BE2C (cell line): ENCODE results near the gene ISYNA1.

ENCODE experiments used
- DNase-seq: peaks from one replicate; pipeline ENCODE4 v3.0.0-alpha.2; 2020
- H3K27me3 ChIP-seq: fragments of 250-450 bp; sonication (Bioruptor Pico); 2 replicates; pipeline ENCODE4 v1.5.1; 2020; ENCODE audit warnings: mild to moderate bottlenecking
- H3K36me3 ChIP-seq: fragments of 250-450 bp; sonication (Bioruptor Pico); 2 replicates; pipeline ENCODE4 v1.5.1; 2020; ENCODE audit warnings: mild to moderate bottlenecking
- H3K4me1 ChIP-seq: fragments of 250-450 bp; sonication (Bioruptor Pico); 2 replicates; pipeline ENCODE4 v1.5.1; 2020
- H3K4me3 ChIP-seq: 2 replicates; pipeline ENCODE4 v1.5.1; 2011; ENCODE audit warnings: low read depth, low read length
- H3K9me3 ChIP-seq: fragments of 250-450 bp; sonication (Bioruptor Pico); 2 replicates; pipeline ENCODE4 v1.5.1; 2020
- TF ChIP-seq, protein P1 (sequence below): IDR thresholded peaks from 2 replicates; pipeline ENCODE4 v1.5.1; 2012; ENCODE audit warnings: mild to moderate bottlenecking, low read depth, low read length

Gene ISYNA1

DNA sequence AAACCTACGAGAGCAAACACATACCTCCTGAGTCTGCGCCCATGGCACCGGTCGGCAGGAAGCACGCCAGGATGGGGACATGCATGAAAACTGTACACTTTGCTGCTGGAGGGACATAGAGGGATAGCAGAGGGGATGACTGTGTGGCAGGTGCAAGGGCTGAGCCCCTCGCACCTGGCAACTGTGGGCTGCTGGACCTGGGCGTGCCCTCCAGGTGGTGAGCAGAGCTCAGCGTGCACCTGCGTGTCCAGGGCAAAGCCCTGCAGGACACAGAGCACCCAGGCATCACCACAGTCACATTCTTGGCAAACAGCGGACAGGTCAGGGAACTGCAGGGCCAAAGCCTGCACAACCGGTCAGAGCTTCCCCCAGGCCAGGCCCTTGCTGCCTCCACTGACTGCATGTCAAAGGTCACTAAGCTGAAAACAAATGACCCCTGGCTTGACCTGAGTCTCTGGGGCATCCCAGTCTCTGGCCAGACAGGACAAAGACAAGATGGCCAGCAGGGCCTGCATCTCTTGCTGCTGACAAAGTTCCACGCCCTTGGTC is 9.0 kb upstream of the ISYNA1 start:
- TF ChIP-seq, protein P1, sequence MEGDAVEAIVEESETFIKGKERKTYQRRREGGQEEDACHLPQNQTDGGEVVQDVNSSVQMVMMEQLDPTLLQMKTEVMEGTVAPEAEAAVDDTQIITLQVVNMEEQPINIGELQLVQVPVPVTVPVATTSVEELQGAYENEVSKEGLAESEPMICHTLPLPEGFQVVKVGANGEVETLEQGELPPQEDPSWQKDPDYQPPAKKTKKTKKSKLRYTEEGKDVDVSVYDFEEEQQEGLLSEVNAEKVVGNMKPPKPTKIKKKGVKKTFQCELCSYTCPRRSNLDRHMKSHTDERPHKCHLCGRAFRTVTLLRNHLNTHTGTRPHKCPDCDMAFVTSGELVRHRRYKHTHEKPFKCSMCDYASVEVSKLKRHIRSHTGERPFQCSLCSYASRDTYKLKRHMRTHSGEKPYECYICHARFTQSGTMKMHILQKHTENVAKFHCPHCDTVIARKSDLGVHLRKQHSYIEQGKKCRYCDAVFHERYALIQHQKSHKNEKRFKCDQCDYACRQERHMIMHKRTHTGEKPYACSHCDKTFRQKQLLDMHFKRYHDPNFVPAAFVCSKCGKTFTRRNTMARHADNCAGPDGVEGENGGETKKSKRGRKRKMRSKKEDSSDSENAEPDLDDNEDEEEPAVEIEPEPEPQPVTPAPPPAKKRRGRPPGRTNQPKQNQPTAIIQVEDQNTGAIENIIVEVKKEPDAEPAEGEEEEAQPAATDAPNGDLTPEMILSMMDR = no peak
- H3K9me3 ChIP-seq = no peaks in the 10 kb centered on the region
- no peaks in the 10 kb centered on the region for H3K27me3 ChIP-seq
- DNase-seq = no peak
- no peaks in the 10 kb centered on the region for H3K4me1 ChIP-seq
- peaks cover 37% of the 10 kb centered on the region for H3K36me3 ChIP-seq
- H3K4me3 ChIP-seq = no peak overlapping the region

DNA sequence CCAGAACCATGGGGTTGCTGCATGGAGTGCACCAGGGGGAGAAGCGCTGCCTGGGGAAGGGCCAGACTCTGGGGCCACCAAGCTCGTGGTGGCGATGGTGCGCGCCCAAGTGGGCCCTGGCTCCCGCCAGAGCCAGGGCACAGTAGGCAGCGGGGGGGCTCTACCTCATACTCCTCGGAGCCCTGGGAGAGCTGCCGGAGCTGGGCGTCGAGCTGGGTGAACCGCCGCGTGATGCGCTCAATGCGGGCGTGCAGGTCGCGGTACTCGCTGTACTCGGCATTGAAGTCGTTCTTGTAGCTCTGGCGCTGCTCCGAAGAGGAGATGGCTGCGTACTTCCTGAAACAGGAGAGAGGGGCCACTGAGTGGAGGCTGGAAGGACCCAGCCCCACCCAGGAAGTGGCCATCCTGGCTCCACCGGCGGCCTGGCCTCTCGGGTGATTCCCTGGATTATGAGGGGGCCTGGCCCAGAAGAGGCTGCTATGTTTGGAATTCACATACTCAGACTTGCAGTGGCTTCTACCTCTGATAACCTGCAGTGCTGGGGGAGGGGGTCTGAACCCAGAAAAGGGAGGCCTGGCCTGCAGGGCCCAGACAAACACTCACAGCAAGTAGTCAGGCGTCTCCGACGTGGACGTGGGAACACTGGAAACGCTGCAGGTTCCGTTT is 8.3 kb upstream of the ISYNA1 start:
- Histone ChIP-seq H3K9me3 (no peaks in the 10 kb centered on the region), H3K4me3 (no peak overlapping the region), H3K4me1 (no peaks in the 10 kb centered on the region), H3K27me3 (no peaks in the 10 kb centered on the region), H3K36me3 (peaks cover 37% of the 10 kb centered on the region)
- TF ChIP-seq, protein P1 = no peak
- no peak for DNase-seq

GRCh38 chr19:18445262-18445948 is 7.5 kb upstream of the ISYNA1 start:
- Histone ChIP-seq H3K4me3 (no peak overlapping the region), H3K9me3 (no peaks in the 10 kb centered on the region), H3K36me3 (peaks cover 34% of the 10 kb centered on the region), H3K27me3 (no peaks in the 10 kb centered on the region), H3K4me1 (no peaks in the 10 kb centered on the region)
- TF ChIP-seq, protein P1 = no peak
- no peak for DNase-seq

DNA sequence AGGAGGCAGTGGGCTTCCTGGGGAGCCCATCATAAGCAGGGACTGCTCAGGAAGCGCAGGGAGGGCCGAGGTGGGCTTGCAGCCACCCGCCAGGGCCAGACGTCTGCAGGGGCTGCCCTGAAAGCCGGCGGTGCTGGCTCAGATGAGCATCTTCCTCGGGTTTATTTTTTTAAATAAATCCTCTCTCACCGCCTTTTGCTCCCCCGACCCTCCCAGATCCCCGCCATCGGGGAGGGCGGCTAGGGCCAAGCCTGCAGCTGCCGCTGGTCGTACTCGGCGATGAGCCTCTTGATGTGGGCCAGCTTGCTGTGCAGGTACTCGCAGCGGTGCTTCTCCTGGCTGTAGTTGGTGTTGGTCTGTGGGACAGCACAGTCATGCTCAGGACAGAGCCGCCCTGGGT is 6.6 kb upstream of the ISYNA1 start:
- Histone ChIP-seq H3K27me3 (no peaks in the 10 kb centered on the region), H3K4me1 (no peaks in the 10 kb centered on the region), H3K4me3 (no peak overlapping the region), H3K9me3 (no peaks in the 10 kb centered on the region), H3K36me3 (peaks cover 25% of the 10 kb centered on the region)
- no peak for DNase-seq
- TF ChIP-seq, protein P1 = no peak

GRCh38 chr19:18443831-18444230 is 5.9 kb upstream of the ISYNA1 start:
- no peak for DNase-seq
- no peaks in the 10 kb centered on the region for H3K27me3 ChIP-seq
- no peaks in the 10 kb centered on the region for H3K4me1 ChIP-seq
- H3K9me3 ChIP-seq = no peaks in the 10 kb centered on the region
- TF ChIP-seq, protein P1 = no peak
- H3K4me3 ChIP-seq = no peak overlapping the region
- peaks cover 18% of the 10 kb centered on the region for H3K36me3 ChIP-seq

DNA sequence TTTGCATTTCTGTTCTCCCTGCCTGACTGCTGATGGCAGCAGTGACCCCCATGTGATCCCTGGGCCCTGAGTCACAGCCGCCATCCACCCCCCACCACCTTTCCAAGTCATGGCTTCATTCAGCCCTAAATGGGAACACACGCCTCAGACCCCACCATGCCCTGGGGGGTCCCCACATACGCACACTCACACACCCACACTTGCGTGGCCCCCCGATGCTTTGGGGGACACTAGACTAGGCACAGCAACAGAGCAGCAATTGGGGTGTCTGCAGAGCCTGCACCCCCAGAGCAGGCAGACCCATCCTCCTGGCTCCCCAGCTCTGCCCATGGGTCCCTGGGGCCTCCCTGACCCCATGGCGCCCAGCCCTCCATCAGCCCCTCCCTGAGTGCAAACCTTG is 5.5 kb upstream of the ISYNA1 start:
- DNase-seq = no peak
- Histone ChIP-seq H3K27me3 (no peaks in the 10 kb centered on the region), H3K36me3 (peaks cover 18% of the 10 kb centered on the region), H3K9me3 (no peaks in the 10 kb centered on the region), H3K4me1 (no peaks in the 10 kb centered on the region), H3K4me3 (no peak overlapping the region)
- TF ChIP-seq, protein P1 = no peak
